ENCODE measurements around the gene ITGA6. TPM values are rescaled to one million over a fixed set of nuclear protein-coding genes. Genes with fewer than 3 reads are reported as not detected.
A peak's percentile ranks its signal among the peaks of the same experiment; 100 is the strongest.

The ITGA6 gene
- total RNA-seq, 5 donors from 2014 or later (not counting 1 experiment from before 2014, with no cell fraction given) = 50.7 to 188 (median 80.9) TPM

- Histone ChIP-seq H3K4me3 (ENCODE audit: control insufficient read depth in 1 of 2, extremely low read depth in 1 of 2, low read length in 1 of 2) (no peak overlapping the region), H3K4me1 (ENCODE audit: control insufficient read depth in 1 of 2, extremely low read depth in 1 of 2, insufficient read depth in 2 of 2, low read length in 2 of 2) (peaks cover 39 to 44% of the 10 kb centered on the region in 2 experiments), H3K36me3 (ENCODE audit: control insufficient read depth in 2 of 2, extremely low read depth in 1 of 2, insufficient read depth in 1 of 2, low read length in 1 of 2) (peaks cover 2 to 29% of the 10 kb centered on the region in 2 donors), H3K27ac (ENCODE audit: low read length) (no peak overlapping the region), H3K9me3 (no peaks in the 10 kb centered on the region), H3K27me3 (replicated peaks in 1 of 2; ENCODE audit: control insufficient read depth in 2 of 2, extremely low read depth in 1 of 2, insufficient read depth in 2 of 2, low read length in 1 of 2) (no peaks in the 10 kb centered on the region)
- Mint-ChIP-seq H3K27me3 (no peaks in the 10 kb centered on the region), H3K4me1 (peaks cover 65 to 79% (median 68%) of the 10 kb centered on the region in 3 donors), H3K36me3 (peaks cover 46% of the 10 kb centered on the region), H3K27ac (peak overlapping the region; percentile 58 to 72), H3K4me3 (no peak overlapping the region), H3K9me3 (no peaks in the 10 kb centered on the region)
- ChIA-PET POLR2A (no interaction called here), CTCF (interaction anchor here (0.5 to 2.4 kb wide), 7 partner anchors 11 to 295 kb away, joined by 3 to 16 read pairs (median 4); no protein-coding TSS in a partner anchor)
- DNase-seq = no peak
- WGBS (ENCODE audit: insufficient coverage) = 94% methylated on average over 4 of the region's 8 CpGs
- ATAC-seq (replicated peaks in 1 of 4) = no peak
Measured at GRCh38 chr2:172467382-172467781, 40.0 kb downstream of the ITGA6 start.

GRCh38 chr2:172470958-172471922, 43.9 kb downstream of the ITGA6 start:
- Mint-ChIP-seq H3K4me1 (peaks cover 42 to 65% (median 52%) of the 10 kb centered on the region in 3 donors), H3K9me3 (no peaks in the 10 kb centered on the region), H3K4me3 (peak overlapping the region in 1 of 3 donors; percentile 46), H3K36me3 (peaks cover 60% of the 10 kb centered on the region), H3K27ac (peak overlapping the region; percentile 71 to 72), H3K27me3 (no peaks in the 10 kb centered on the region)
- H3K4me3 ChIP-seq (ENCODE audit: control insufficient read depth in 1 of 2, extremely low read depth in 1 of 2, low read length in 1 of 2) = no peak overlapping the region
- H3K36me3 ChIP-seq (ENCODE audit: control insufficient read depth in 2 of 2, extremely low read depth in 1 of 2, insufficient read depth in 1 of 2, low read length in 1 of 2) = peaks cover 6 to 56% of the 10 kb centered on the region in 2 donors
- CTCF ChIA-PET = interaction anchor here in 1 of 2 donors (0.6 kb wide), 1 partner anchor 9 kb away, joined by 6 read pairs; no protein-coding TSS in a partner anchor
- POLR2A ChIA-PET = interaction anchor here in 1 of 2 donors (0.6 to 0.7 kb wide), 2 partner anchors 16 to 27 kb away, joined by 4 to 9 read pairs; no protein-coding TSS in a partner anchor
- H3K9me3 ChIP-seq = no peaks in the 10 kb centered on the region
- no peak overlapping the region for H3K27ac ChIP-seq (ENCODE audit: low read length)
- no peak for ATAC-seq (replicated peaks in 1 of 4)
- peaks cover 18 to 24% of the 10 kb centered on the region in 2 experiments for H3K4me1 ChIP-seq (ENCODE audit: control insufficient read depth in 1 of 2, extremely low read depth in 1 of 2, insufficient read depth in 2 of 2, low read length in 2 of 2)
- WGBS (ENCODE audit: insufficient coverage) = 91% methylated on average over 6 of the region's 11 CpGs
- H3K27me3 ChIP-seq (replicated peaks in 1 of 2; ENCODE audit: control insufficient read depth in 2 of 2, extremely low read depth in 1 of 2, insufficient read depth in 2 of 2, low read length in 1 of 2) = no peaks in the 10 kb centered on the region
- no peak for DNase-seq

GRCh38 chr2:172472446-172473033, 45.2 kb downstream of the ITGA6 start:
- ATAC-seq (replicated peaks in 1 of 4) (peak; percentile 86 to 98 (median 92)), DNase-seq (peak in 16 of 35 experiments; percentile 14 to 55 (median 31))
- no peak overlapping the region for H3K4me3 ChIP-seq (ENCODE audit: control insufficient read depth in 1 of 2, extremely low read depth in 1 of 2, low read length in 1 of 2)
- Mint-ChIP-seq H3K4me1 (peaks cover 43 to 56% (median 46%) of the 10 kb centered on the region in 3 donors), H3K27ac (peak overlapping the region; percentile 68 to 86), H3K36me3 (peaks cover 58% of the 10 kb centered on the region), H3K4me3 (peak overlapping the region in 2 of 3 donors; percentile 17 to 46), H3K27me3 (no peaks in the 10 kb centered on the region), H3K9me3 (no peaks in the 10 kb centered on the region)
- no peaks in the 10 kb centered on the region for H3K27me3 ChIP-seq (replicated peaks in 1 of 2; ENCODE audit: control insufficient read depth in 2 of 2, extremely low read depth in 1 of 2, insufficient read depth in 2 of 2, low read length in 1 of 2)
- H3K36me3 ChIP-seq (ENCODE audit: control insufficient read depth in 2 of 2, extremely low read depth in 1 of 2, insufficient read depth in 1 of 2, low read length in 1 of 2) = peaks cover 4 to 55% of the 10 kb centered on the region in 2 donors
- WGBS (ENCODE audit: insufficient coverage) = 57% methylated on average over 3 of the region's 12 CpGs
- peaks cover 17 to 26% of the 10 kb centered on the region in 2 experiments for H3K4me1 ChIP-seq (ENCODE audit: control insufficient read depth in 1 of 2, extremely low read depth in 1 of 2, insufficient read depth in 2 of 2, low read length in 2 of 2)
- ChIA-PET POLR2A (no interaction called here), CTCF (interaction anchor here (0.6 to 1.8 kb wide), 4 partner anchors 10 to 582 kb away, joined by 3 to 11 read pairs (median 4); no protein-coding TSS in a partner anchor)
- H3K27ac ChIP-seq (ENCODE audit: low read length) = no peak overlapping the region
- H3K9me3 ChIP-seq = no peaks in the 10 kb centered on the region

DNA sequence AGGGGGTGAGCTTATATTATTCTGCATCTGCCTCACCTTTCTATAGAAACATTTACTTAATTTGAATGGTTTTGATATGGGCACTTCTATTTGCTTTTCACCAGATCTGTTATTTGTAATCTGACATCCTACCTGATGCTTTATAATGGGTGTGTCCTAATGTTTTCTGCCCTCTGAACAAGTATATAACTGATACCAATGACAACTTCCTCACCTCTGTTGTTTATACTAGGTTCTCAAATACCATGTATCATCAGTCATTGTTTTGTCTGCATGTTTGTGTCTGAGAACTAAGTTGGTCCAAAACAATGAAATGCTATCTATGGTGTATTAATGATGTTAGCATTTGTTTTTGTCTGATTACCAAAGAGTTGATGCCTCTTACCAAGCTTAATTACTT, 45.8 kb downstream of the ITGA6 start:
- H3K4me3 Mint-ChIP-seq = peak overlapping the region in 1 of 3 donors; percentile 46
- peaks cover 43 to 58% (median 48%) of the 10 kb centered on the region in 3 donors for H3K4me1 Mint-ChIP-seq
- Histone ChIP-seq H3K9me3 (no peaks in the 10 kb centered on the region), H3K4me1 (ENCODE audit: control insufficient read depth in 1 of 2, extremely low read depth in 1 of 2, insufficient read depth in 2 of 2, low read length in 2 of 2) (peaks cover 17 to 26% of the 10 kb centered on the region in 2 experiments), H3K4me3 (ENCODE audit: control insufficient read depth in 1 of 2, extremely low read depth in 1 of 2, low read length in 1 of 2) (no peak overlapping the region), H3K27me3 (replicated peaks in 1 of 2; ENCODE audit: control insufficient read depth in 2 of 2, extremely low read depth in 1 of 2, insufficient read depth in 2 of 2, low read length in 1 of 2) (no peaks in the 10 kb centered on the region), H3K36me3 (ENCODE audit: control insufficient read depth in 2 of 2, extremely low read depth in 1 of 2, insufficient read depth in 1 of 2, low read length in 1 of 2) (peaks cover 4 to 57% of the 10 kb centered on the region in 2 donors), H3K27ac (ENCODE audit: low read length) (no peak overlapping the region)
- ChIA-PET POLR2A (no interaction called here), CTCF (interaction anchor here in 1 of 2 donors (1.1 to 1.8 kb wide), 3 partner anchors 11 to 12 kb away, joined by 4 to 11 read pairs (median 4); no protein-coding TSS in a partner anchor)
- no peaks in the 10 kb centered on the region for H3K27me3 Mint-ChIP-seq
- peaks cover 59% of the 10 kb centered on the region for H3K36me3 Mint-ChIP-seq
- DNase-seq (no peak), ATAC-seq (replicated peaks in 1 of 4) (no peak)
- peak overlapping the region in 1 of 2 donors; percentile 86 for H3K27ac Mint-ChIP-seq
- no peaks in the 10 kb centered on the region for H3K9me3 Mint-ChIP-seq

GRCh38 chr2:172478353-172478752, 51.0 kb downstream of the ITGA6 start:
- Mint-ChIP-seq H3K27ac (peak overlapping the region in 1 of 2 donors; percentile 71), H3K4me3 (no peak overlapping the region), H3K4me1 (peaks cover 58 to 73% (median 65%) of the 10 kb centered on the region in 3 donors), H3K27me3 (no peaks in the 10 kb centered on the region), H3K36me3 (peaks cover 51% of the 10 kb centered on the region), H3K9me3 (no peaks in the 10 kb centered on the region)
- peaks cover 22 to 43% of the 10 kb centered on the region in 2 experiments for H3K4me1 ChIP-seq (ENCODE audit: control insufficient read depth in 1 of 2, extremely low read depth in 1 of 2, insufficient read depth in 2 of 2, low read length in 2 of 2)
- DNase-seq (no peak), ATAC-seq (replicated peaks in 1 of 4) (no peak)
- POLR2A ChIA-PET = no interaction called here
- CTCF ChIA-PET = interaction anchor here (0.6 to 1.2 kb wide), 3 partner anchors 9 to 37 kb away, joined by 3 to 4 read pairs (median 3); no protein-coding TSS in a partner anchor
- no peaks in the 10 kb centered on the region for H3K27me3 ChIP-seq (replicated peaks in 1 of 2; ENCODE audit: control insufficient read depth in 2 of 2, extremely low read depth in 1 of 2, insufficient read depth in 2 of 2, low read length in 1 of 2)
- H3K9me3 ChIP-seq = no peaks in the 10 kb centered on the region
- 92% methylated on average over 6 of the region's 8 CpGs for WGBS (ENCODE audit: insufficient coverage)
- no peak overlapping the region for H3K27ac ChIP-seq (ENCODE audit: low read length)
- peaks cover 9 to 77% of the 10 kb centered on the region in 2 donors for H3K36me3 ChIP-seq (ENCODE audit: control insufficient read depth in 2 of 2, extremely low read depth in 1 of 2, insufficient read depth in 1 of 2, low read length in 1 of 2)
- no peak overlapping the region for H3K4me3 ChIP-seq (ENCODE audit: control insufficient read depth in 1 of 2, extremely low read depth in 1 of 2, low read length in 1 of 2)

All from T-cell (primary cell).